Stimulated activated CD8-positive, alpha-beta memory T cell treated with anti-CD3 and anti-CD28 coated beads, Interleukin-7, amount 100 ng/mL, for 4 hours (primary cell): ENCODE results near the gene ASCL5.

ENCODE experiments used
- DNase-seq, 2 donors: peaks; one replicate each; pipeline ENCODE4 v3.0.0-alpha.2; 2020; ENCODE audit warnings: low read depth in 2 of 2

Gene ASCL5

DNA sequence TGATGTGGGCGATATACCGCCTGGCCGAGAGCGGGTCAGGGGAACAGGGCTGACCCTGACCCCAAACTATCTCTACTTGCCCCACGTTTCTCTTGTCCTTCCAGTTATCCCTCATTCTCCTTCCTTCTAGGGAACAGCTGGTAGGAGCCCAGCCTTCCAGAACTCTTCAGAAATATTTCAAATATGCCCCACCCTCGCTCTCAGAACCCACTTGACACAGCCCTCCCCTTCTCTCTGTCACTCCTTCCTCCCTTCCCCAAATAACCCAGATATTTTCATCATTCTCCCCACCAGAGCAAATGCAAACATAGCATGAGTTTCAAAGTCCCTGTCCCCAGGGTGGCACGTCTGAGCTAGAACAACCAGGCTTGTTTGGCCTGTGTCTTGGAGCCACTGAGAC is 15.8 kb downstream of the ASCL5 start:
- no peak for DNase-seq

- DNase-seq: no peak
Observed at GRCh38 chr1:201110616-201111015, 16.4 kb downstream of the ASCL5 start.

GRCh38 chr1:201110138-201110537 is 16.8 kb downstream of the ASCL5 start:
- no peak for DNase-seq

DNA sequence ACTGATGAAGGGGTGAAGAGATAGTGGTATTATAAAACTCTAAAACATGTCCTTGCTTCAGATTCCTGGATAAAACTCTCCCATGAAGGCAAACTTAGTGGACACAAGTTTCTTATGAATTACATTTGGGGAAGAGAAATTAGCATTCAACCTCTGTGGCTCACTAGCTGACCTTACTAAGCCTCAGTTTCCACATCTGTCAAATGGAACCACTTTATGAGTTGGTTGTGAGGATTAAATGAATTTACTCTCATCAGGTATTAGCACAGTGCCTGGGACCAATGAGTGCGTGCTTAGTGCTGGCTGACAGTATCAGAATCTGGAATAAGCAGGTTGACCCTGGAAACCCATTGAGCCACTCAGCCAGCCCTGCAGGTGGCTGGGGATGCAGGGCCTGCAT is 17.3 kb downstream of the ASCL5 start:
- no peak for DNase-seq

DNA sequence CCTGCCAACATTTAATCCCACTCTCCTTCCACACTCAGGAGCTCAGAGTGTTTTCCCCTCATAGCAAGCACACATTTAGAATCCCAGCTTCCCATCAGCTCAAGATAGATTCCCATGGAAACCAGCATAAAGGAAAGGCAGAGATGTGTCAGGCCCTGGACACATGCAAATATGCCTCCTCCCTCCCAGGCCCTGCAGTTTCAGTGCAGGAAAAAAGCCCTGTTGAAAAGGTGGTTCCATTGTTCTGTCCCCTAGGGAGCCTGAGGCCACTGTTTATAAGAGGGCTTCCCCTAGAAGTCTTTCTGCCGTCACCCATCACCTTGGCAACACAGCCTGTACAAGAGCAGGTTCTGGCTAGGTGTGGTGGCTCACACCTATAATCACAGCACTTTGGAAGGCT is 18.4 kb downstream of the ASCL5 start:
- no peak for DNase-seq

DNA sequence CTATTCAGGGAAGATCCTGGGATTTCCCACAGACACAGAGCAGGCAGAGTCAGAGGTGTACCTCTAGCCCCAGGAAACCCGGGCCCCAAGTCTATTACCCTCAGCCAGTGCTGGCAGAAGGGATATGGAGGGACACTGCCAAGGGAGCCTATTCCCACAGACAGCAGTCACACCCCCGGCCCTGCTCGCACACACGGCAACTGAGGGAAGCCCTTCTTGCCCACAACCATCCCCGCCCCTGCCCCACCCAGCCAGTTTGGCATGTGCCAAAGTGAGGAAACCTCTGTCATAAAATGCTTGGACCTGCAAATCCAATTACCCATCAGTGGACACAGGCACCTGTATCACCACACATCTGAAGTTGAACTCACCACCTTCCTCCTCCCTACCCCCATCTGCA is 21.3 kb downstream of the ASCL5 start:
- DNase-seq: no peak

DNA sequence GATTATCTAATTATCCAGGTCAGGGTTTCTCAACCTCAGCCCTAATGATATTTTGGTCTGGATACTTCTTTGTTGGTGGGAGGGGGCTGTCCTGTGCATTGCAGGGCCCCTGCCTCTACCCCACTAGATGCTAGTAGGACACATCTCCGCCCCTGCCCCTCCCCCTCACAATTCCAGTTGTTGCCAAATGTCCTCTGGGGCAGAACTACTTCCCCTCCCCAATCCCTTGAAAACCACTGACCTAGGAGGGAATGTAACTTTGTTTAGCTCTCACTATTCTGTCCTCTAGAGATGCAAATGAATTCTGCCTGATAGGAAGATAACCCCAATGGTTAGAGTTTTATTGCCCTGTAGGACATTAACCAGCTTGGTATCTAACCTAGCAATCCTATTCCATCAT is 22.8 kb downstream of the ASCL5 start:
- no peak for DNase-seq

DNA sequence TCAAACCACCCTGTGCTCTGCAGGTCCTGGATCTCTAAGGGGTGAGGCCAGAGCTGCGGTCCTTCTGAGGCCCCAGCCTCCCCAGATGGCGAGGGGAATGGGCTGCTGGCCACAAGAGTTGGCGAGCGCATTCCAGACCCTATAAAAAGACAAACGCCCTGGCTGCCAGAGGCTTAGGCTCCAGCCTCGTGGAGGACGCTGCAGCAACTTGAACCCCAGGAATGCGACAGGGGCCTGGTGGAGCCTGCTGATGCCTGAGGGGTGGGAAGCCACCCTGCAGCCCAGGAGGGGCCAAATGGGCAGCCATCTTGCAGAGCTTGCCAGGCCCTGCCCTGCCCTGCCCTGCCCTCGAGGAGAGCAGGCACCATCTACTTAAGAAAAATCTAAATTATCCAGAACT is 23.3 kb downstream of the ASCL5 start:
- DNase-seq: no peak

GRCh38 chr1:201100169-201100930 is 26.6 kb downstream of the ASCL5 start:
- DNase-seq: no peak

DNA sequence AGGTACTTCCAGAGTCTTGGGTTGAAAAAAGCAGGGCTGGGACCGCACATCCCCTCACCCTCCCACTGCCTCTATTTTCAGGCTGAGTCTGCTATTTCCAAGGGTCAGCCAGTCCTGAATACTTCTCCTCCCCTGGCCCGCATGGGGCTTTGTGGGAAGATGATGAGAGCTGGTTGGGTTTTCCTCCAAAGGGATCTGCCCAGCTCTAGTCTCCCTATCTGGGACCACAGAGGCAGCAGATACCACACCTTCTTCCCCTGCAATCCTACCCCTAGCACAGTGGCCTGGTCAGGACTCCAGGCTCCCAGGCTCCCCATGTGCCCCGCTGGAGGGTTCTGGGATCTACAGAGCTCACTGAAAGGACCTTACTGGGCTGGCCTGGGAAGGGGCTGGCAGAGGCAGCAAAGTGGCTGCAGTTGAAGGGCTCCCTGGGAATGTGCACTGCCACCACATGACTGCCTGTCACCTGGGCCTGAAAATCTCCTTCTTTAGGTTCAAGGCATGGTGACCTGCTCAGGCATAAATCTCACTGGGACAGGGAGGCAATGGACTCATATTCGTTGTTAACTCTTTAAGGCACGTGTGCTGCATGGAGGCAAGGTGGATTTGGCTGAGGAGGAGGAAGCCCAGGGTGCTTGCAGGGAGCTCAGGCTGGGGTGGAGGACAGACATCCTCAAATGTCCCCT is 27.8 kb downstream of the ASCL5 start:
- DNase-seq: no peak

DNA sequence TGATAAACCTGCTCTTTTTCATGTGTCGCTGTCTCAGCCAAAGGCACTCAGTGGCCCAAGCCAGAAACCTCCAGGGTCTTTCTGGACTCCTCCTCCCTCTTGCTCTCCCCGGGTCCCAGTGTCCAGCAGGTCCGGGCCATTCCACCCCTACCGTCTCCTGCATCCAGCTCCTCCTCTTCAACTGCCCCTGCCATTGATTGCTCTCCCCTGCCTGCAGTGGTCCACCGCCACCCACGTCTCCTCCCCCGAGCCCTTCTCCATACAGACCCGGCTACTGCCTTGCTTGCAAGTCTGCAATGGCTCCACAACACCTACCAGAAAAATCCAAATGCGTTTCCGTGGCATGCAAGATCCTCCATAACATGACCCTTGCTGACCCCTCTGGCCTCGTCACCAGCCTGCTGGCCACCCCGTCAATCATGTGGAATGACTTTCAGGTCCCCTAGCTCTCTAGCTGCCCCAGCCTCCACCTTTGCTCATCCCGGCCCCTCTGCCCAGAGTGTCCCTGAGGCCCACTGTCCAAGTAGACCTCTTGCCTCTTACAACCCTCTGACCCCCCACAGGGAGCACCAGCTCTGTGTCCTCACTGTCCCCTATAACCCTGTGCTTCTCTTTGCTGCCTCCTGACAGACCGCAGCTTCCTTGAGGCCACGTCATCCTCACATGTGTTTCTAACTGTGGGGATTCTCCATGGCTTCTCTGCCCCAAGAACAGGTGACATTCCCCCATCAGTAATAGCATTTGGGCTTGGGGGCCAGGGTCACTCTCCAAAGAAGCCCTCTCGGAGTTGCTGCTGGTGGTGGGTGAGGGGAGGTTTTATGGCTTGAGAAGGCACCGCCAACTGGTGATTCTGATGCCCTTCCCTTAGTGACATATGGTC is 29.8 kb downstream of the ASCL5 start:
- no peak for DNase-seq

DNA sequence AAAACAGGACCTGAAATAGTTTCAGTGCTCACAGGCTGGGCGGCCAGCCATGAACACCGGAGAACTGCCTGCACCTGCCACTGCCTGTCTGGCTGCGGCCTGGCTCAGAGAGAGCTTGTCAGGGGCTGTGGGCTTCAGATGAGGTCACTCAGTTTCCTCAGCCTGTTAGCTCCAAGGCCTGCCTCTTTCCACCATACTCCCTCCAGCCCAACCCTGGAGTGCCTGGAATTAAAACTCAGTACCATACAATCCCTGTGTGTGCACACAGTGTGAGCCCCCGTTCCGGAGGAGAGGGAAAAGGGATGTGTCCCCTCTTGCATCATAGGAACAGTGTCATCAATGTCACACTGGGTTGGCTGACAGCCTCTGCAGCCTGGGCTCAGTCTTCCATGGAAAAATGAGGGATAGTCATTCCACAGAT is 30.9 kb downstream of the ASCL5 start:
- DNase-seq: no peak

GRCh38 chr1:201095581-201095980 is 31.4 kb downstream of the ASCL5 start:
- no peak for DNase-seq

GRCh38 chr1:201094832-201095231 is 32.2 kb downstream of the ASCL5 start:
- no peak for DNase-seq

- DNase-seq: no peak
Observed at GRCh38 chr1:201093962-201094361, 33.0 kb downstream of the ASCL5 start.

DNA sequence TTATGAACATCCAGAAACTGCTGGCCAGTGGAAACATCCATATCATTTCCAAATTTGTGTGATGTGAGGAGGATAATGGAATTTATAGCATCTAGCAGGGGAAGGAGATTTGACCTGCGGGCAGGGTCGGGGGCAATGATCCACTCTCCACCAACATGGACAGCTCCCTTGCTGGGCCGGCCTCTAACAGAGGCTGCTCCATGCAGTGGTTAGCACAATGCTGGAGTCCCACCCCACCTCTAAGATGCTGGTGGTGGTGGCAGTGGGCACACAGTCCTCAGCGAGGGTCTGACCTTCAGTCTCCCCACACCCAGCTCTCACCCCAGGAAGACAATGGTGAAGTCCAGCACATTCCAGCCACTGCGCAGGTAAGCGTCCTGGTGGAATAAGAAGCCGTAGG is 33.4 kb downstream of the ASCL5 start:
- DNase-seq: no peak

DNA sequence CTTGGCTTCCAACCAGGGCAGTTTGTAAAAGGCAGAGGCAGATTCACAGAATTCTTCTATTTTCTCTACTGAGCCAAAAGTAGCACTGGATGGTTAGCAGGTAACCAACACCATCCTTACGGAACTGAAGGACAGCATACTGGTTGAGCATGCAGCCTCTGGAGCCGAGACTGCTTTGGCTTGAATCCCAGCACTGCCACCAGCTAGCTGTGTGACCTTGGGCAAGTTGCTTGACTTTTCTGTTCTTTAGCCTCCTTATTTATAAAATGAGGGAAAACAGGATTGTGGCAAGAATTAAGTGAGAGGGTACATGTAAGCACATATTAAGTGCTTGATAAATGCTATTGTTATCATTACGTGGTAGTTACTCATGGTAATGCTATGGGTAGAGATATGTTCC is 34.2 kb downstream of the ASCL5 start:
- no peak for DNase-seq

DNA sequence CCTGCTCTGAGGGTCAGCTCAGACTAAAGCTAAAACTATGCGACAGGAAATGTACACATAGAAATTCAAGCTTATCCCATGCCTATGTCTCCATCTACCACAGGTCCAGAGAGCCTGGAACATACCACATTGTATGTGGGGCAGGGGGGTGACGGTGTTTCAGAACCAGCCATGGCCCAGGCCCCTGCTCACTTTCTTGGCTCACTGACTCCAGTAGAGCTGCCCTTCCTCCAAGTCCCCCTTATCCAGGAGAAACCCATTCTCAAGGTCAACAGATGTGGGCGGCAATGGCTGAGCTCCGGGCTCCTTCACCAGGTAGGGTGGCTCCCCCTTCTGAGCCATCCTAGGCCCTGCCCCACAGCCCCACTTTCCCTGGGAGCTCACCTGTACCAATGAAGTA is 35.7 kb downstream of the ASCL5 start:
- DNase-seq: no peak

- no peak for DNase-seq
Observed at GRCh38 chr1:201090541-201090940, 36.4 kb downstream of the ASCL5 start.

DNA sequence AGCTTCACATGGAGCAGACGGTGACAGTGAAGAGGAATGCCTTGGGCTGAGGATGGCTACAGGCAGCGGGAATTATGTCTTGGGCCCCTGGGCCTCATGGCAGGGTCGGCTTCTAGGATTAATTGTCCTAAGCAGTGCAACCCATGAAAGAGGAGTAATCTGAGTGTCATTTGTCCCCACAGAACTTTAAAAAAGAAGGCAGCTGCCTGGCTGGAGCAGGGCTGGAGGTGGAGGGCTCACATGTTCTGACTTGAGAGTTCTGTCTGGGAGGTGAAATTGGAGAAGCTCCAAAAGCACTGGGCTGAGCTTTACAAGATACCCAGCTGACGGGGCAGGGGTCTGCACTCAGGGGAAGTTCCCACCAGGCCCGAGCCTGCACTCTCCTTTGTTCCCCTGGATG is 37.4 kb downstream of the ASCL5 start:
- no peak for DNase-seq

DNA sequence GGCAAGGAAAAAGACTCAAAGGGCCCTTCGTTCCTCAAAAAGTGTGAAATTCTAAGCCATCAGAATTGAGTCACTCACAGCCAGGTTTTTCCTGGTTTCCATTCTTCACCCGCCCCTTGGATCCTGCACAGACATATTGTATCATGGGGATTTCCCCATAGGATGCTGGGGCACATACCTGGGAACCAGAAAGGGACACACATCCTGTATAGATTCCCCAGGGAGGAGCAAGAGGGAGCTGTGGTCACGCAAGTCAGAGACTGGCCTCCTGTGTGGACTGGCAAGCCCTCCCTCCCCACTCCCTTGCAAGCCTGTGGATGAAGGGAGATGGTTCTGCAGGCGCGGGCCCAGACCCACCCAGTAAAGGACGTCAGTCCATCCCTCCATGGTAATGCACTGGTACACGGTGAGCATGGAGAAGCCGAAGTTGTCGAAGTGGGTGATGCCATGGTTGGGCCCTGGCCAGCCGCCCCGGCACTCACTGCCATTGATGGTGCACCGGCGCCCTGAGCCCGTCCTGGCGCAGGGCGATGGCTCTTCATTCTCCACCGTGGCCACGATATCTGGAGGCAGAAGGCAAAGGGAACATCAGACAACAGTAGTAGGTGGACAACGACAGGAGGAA is 38.0 kb downstream of the ASCL5 start:
- DNase-seq: no peak

- DNase-seq: no peak
Observed at GRCh38 chr1:201088395-201088794, 38.6 kb downstream of the ASCL5 start.
